Measurements from ENCODE around the gene LRPPRC.

The LRPPRC gene

DNA sequence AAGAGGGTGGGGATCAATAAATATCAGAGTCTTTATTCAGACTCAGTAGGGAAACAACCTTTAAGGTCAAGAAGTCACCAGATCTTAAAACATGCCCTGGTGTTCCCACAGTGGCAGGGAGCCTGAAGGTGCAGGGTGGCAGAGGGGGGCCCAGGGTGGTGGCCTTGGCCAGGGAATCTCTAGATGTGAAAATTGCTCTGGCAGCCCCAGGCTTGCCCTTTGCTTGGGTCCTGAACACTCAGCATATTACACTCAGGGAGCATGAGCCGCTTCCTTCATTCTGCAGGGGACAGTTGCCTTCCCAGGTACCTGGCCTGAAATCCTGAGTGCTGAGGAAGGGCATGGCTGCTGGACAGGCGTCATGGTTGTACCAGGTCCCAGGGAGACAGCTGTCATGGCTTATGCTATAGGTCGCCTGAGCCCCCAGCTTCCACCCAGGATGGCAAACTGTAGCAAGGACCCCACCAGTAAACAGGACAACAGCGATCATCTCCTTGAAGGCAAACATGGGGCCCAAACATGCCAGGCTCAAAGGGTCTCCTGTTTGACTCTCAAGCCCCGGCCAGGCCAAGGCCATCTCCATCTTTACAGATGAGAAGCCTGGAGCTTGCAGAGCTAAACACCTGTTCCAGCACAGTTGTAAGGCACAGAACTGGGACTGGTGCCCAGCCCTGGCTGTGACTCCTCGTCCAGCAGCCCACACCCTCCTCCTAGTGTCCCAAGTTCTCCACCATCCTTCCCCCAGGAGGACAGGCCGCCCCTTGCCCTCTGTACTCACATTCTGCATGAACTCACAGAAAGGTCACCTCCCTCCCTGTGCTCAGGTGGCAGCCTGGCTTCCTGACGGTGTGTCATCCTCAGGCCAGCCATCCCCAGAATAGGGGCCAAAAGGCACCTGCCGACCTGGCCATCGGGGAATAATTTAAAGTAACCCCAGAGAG is 142.4 kb downstream of the LRPPRC start:
- no peak for DNase-seq

DNA sequence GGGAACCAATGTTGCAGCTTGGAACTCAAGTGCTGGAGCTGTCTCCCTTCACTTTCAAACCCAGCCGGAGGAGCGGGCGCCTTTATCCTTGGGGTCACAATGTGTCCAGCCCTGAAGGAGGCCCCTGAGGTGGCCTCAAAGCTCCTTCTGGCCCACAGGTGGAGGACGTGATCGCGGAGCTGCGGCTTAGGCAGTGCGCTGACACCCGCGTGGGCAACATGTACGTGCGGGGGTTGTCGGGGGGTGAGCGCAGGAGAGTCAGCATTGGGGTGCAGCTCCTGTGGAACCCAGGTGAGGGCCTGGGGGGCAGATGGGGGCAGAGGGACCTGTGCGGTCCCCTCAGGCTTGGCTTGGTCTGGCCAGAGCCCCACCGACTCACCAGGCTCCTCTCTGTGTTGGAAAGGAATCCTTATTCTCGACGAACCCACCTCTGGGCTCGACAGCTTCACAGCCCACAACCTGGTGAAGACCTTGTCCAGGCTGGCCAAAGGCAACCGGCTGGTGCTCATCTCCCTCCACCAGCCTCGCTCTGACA is 143.5 kb downstream of the LRPPRC start:
- DNase-seq: no peak

DNA sequence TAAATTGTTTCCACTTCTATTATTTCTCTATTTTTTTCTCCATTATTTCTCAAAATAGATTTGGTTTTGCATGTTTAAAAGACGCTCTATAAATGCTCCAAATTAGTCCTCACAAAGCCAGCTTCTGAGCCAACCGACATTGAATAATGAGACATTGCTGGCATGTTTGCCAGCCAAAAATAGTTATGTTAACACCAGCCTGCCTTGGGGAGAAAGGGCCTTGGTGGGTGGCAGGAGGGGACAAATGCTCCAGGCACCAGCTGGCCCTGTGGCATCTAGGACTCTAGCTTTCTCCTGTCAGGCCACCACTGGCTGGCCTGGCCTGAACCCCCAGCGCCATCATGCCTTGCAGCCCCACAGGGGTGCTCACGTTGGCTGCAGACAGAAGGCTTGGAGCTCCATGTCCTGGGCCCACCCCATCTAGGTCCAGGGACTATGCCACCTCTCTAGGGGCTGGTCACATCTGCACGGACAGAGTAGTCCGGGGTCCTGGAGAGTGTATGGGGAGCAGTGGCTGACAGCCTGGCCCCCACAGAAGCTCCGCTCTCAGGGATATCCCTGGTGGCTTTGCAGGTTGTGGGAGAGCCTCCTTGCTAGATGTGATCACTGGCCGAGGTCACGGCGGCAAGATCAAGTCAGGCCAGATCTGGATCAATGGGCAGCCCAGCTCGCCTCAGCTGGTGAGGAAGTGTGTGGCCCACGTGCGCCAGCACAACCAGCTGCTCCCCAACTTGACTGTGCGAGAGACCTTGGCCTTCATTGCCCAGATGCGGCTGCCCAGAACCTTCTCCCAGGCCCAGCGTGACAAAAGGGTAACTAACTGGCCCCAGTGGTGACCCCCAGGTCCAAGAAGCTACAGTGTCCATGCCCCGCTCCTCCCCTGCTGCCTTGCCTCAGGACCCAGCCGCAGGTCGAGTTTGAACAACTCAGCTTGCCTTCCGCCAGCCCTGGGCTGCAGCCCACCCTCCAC is 144.5 kb downstream of the LRPPRC start:
- no peak for DNase-seq

DNA sequence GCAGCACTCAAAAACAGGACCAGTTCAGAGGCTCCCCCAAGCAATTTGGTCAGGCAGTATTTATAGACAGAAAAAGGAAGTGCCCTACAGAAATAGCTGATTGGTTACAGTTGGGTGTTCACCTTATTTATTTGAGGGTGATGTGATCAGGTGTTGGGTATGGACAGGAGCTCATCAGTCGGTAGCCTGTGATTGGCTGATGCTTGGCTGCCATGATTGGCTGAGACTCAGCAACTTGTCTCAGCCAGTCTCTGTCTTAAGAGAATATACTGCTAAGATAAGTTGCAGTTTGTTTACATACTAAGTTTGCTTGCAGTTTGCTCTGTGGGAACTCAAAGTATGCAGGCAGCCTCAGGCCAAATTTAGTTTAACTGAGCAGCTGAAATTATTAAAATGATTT is 147.6 kb downstream of the LRPPRC start:
- DNase-seq: no peak

DNA sequence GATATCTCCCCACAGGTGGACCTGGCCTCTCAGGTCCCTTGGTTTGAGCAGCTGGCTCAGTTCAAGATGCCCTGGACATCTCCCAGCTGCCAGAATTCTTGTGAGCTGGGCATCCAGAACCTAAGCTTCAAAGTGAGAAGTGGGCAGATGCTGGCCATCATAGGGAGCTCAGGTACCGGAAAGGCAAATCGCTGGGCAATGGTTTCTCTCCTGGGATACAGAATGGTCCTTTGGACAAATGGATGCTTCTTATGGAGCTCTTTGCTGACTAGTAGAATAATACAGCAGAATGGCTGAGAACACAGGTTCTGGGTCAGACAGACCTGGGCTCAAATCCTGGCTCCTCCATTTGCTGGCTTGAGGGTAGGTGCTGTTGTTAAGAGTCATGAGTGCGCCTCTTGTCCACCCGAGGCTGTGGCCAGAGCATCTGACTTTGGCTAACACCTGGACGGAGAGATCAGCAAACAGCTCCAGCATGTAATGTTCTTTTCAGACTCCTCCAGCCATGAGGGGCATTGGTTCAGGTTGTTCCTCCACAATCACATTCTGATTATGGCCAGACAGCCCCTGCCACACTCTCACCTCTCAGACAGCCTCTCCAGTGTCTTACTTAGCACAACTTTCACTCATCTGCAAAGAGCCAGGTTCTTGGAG is 149.5 kb downstream of the LRPPRC start:
- DNase-seq: no peak

DNA sequence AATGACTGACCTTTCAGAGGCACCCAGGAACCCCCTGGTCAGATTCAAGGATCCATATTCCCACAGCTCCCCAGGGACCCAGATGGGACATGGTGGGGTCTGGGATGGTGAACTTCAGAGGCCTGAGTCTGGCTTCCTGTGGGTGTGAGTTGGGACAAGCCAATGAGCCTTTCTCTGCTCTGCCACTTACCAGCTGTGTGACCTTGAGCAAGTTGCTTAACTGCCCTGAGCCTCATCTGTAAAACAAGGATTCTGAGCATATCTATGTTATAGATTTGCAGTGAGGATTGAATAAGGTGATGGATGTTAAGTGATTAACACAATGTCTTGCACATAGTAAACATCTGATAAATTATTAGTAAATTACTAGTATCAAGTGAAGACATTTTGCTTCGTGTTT is 150.6 kb downstream of the LRPPRC start:
- no peak for DNase-seq

DNA sequence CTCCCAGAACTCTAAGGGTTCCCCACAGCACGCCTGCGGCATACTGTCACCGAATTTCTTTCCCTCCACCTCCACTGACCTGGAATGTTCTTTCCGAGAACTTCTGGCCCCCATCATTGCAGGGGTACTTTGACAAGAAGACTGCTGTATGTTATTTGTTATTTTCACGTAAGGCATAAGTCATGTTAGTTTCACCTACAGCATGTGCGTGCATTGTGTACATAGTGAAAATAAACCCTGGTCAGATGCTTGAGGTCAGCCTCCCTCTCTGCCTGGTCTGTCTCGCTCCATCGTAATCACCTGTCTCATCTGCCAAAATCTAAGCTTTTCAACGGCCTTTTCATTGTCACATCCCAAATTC is 152.9 kb downstream of the LRPPRC start:
- DNase-seq: no peak

DNA sequence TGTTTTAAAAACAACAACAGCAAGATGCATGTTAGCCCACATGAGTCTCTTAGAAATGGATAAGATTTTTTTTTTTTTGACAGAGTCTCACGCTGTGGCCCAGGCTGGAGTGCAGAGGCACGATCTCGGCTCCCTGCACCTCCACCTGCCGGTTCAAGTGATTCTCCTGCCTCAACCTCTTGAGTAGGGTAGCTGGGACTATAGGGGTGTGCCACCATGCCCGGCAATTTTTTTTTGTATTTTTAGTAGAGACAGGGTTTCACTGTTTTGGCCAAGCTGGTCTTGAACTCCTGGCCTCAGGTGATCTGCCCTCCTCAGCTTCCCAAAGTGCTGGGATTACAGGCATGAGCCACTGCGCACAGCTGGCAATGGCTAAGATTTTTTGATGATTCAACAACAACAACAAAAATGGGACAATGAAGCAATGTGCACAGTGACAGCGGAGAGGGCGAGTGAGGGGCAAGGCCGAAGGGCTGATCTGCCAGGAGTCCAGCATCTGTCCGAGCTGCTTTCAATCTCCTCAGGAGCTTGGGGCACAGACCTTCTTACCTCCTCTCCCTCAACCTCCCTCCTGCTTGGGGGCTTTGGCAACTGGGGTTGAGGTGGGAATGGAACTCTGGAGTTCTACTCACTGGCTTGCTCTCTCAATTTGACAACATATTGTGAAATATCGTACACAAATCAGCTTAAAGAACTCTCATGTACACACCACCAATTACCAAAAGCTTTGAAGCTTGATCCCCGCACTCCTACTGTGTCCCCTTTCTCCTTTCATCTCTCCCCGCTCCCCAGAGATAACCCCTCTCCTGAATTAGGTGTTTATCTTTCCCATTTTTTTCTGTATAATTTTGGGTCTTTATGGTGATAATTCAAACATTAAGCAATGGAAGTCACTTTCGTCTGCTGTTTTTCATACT is 153.6 kb downstream of the LRPPRC start:
- DNase-seq: no peak

DNA sequence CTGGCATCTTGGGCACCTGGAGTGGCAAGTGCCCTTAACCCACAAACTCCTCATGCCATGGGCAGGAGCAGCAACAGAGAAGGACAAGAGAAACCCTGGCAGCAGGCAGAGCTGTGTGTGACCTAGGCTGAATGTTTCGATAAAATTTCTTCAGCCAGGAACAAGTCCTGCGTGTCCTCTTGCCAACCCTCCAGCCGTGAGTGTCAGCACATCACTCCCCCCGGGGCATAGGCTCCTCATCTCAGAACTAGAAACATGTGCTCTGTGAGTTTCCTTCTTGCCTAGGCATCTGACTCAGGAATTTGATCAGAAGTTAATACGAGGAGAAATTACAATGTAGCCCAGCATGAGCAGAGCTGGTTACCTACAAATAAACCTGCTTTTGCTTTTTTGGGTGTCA is 154.8 kb downstream of the LRPPRC start:
- DNase-seq: no peak

DNA sequence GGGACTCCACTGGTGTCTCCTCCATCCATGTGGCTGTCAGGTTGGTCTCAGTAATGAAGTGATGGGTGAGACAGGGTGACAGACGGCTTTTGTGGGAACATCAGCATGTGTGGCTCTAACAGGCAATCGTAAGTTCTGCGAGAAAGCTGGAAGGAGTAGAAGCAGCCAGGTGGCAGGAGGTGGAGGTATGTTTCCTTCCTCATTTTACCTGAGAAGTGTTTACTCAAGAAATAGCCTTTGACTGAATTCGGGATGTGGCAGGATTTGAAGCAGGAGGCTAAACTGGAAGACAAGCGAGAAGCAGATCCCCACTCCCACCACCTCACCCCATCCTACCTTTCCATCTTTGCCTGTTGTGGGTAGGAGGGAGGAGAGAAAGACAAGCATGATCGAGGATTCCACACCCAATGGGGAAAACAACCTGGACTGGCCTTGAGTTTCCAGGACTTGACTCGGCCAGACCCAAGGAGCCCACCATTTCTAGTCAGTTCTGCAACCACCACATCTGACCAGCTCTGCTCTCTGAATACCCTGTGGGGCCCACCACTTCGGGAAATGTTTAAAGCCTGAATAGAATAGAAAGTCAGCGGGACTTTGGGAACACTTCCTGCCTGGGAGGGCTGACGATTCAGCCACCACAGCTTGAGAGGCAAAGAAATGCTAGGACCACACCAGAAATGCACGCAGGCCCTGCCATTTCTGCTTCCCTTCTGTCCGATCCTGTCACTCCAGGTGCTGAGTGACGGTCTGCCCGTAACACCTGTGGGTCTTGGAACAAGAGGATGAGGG is 155.8 kb downstream of the LRPPRC start:
- DNase-seq: no peak

DNA sequence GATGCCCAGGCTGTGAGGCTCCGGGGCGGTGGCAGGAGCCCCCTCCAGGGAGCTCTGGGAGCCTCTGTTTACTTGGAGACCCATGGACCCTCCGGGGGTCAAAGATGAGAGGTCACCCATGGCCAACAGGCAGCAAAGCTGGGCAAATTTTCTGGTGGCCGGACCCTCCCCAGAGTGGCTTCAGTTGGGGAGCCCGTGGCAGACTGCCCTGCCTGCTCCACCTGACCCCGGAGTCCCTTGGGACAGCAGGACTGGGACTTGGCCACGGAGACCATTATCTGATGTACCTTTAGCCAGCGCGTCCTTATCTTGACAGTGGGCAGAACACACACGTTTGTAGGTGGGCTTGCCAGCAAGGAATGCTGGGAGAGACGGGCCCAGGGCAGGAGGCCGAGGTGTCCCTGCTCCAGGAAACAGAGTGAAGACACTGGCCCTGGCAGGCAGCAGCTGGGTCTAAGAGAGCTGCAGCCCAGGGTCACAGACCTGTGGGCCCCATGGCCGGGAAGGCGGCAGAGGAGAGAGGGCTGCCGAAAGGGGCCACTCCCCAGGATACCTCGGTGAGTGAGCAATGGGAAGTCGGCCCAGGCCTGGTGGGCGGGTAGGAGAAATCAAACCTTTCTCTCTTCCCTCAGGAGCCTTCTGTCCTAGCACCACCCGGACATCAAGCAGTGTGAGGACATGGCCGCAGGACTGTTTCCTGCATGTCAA is 157.1 kb downstream of the LRPPRC start, which contains the start of the genes ABCG5 and ABCG8:
ABCG5 (minus strand) TSS at position 280 of the 708 bp plus-strand sequence; CDS start at position 120, 160 bp downstream.
ABCG8 (plus strand) TSS at position 412 of the 708 bp plus-strand sequence; CDS start at position 495, 83 bp downstream.
- no peak for DNase-seq

DNA sequence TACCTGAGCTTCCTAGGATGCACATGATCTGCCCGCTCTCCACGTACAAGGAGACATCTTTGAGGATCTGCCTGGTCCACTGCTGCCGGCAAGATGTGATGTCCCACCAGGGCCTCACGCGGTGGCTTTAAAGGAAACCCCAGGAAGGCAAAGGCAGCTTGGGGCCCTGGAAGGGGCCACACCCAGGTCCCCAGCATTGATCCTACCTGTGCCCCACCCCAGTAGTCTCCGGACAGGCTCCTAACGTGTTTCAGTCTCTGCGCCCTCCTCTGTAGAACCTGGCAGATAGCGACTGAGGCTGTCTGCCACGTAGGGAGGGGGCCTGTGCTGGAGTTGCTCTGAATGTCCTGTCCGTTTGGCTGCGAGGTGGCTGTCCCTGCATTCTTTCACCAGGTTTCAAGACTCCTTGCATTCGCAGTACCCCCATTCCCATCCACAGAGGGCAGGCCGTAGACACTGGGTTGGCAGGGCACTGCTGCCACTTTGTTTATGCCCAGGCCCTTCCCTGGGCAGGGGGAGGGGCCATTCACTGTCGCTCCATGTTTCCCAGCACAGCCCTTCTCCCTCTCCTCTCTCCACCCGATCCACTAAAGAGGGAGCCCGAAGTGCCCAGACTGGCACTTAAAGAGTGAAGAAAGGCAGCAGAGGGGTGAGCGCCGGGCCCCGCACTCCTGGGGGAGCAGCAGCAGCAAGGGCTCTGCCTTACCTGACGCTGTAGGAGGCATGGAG is 157.8 kb downstream of the LRPPRC start:
- DNase-seq: no peak

DNA sequence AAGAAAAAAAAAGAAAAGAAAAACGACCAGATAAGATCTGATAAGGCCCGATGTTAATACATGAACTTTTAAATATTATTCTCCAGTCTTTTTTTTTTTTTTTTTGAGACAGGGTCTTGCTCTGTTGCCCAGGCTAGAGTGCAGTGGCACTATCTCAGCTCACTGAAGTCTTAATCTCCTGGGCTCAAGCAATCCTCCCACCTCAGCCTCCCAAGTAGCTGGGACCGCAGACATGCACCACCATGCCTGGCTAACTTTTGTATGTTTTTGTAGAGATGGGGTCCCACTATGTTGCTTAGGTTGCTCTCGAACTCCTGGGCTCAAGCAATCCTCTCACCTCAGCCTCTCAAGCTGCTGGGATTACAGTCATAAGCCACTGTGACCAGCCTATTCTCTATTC is 158.8 kb downstream of the LRPPRC start:
- no peak for DNase-seq
